Measurements from ENCODE around the gene RAB44. TPM values are rescaled to one million over a fixed set of nuclear protein-coding genes. Genes with fewer than 3 reads are reported as not detected.

The RAB44 gene
- total RNA-seq, 1 experiment from 2014 or later: not detected

DNA sequence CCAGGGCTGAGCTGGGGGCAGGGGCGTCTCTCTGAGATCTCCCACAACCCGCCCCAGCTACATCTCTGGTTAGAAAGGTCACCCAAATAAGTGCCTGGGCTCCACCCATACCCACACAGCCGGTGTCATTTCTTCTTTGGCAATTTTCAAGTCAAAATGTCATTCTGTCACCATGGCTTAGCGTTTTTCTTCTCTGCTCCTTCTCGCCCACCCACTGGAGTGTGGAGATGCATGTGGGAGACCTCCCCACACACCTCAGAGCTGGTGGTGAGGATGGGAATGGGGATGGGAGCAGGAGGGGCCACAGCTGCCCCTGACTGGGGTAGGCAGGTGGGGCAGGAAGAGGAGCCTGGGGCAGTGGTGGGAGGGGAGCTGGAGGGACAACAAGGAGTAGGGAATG, 78.5 kb downstream of the RAB44 start:
- Mint-ChIP-seq H3K4me3 (ENCODE audit: unreplicated experiment) (no peak overlapping the region), H3K27ac (ENCODE audit: unreplicated experiment) (no peak overlapping the region), H3K9me3 (ENCODE audit: unreplicated experiment) (no peaks in the 10 kb centered on the region), H3K36me3 (ENCODE audit: insufficient read depth, unreplicated experiment) (no peaks in the 10 kb centered on the region), H3K4me1 (ENCODE audit: low read depth, unreplicated experiment) (peaks cover 9% of the 10 kb centered on the region), H3K27me3 (ENCODE audit: insufficient read depth, unreplicated experiment) (peaks cover 5% of the 10 kb centered on the region)
- intact Hi-C loops (cut with micrococcal nuclease; ENCODE audit: unreplicated experiment): no loop called here
- H3K4me1 ChIP-seq: peaks cover 9% of the 10 kb centered on the region; the same call in 1 of the 2 replicates
- H3K27me3 ChIP-seq (replicated peaks; ENCODE audit: control insufficient read depth, insufficient read depth, low read length): no peaks in the 10 kb centered on the region
- TF ChIP-seq, protein P1, sequence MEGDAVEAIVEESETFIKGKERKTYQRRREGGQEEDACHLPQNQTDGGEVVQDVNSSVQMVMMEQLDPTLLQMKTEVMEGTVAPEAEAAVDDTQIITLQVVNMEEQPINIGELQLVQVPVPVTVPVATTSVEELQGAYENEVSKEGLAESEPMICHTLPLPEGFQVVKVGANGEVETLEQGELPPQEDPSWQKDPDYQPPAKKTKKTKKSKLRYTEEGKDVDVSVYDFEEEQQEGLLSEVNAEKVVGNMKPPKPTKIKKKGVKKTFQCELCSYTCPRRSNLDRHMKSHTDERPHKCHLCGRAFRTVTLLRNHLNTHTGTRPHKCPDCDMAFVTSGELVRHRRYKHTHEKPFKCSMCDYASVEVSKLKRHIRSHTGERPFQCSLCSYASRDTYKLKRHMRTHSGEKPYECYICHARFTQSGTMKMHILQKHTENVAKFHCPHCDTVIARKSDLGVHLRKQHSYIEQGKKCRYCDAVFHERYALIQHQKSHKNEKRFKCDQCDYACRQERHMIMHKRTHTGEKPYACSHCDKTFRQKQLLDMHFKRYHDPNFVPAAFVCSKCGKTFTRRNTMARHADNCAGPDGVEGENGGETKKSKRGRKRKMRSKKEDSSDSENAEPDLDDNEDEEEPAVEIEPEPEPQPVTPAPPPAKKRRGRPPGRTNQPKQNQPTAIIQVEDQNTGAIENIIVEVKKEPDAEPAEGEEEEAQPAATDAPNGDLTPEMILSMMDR (IDR thresholded peaks at IDR 0.05; ENCODE audit: insufficient read depth in 1 of 2, low read depth in 1 of 2, low read length in 1 of 2, severe bottlenecking in 1 of 2, unreplicated experiment in 1 of 2): no peak
- no peaks in the 10 kb centered on the region for H3K9me3 ChIP-seq
- no TSS peak for BruUV-seq (replicated peaks)
- no peak for DNase-seq
- ChIA-PET CTCF (interaction anchor here (0.6 kb wide), 1 partner anchor 160 kb away, joined by 3 read pairs; no protein-coding TSS in a partner anchor), POLR2A (no interaction called here)
- H3K36me3 ChIP-seq (ENCODE audit: control insufficient read depth, insufficient read depth, low read length): no peaks in the 10 kb centered on the region
- no peak overlapping the region for H3K4me3 ChIP-seq (ENCODE audit: low read depth, low read length)

DNA sequence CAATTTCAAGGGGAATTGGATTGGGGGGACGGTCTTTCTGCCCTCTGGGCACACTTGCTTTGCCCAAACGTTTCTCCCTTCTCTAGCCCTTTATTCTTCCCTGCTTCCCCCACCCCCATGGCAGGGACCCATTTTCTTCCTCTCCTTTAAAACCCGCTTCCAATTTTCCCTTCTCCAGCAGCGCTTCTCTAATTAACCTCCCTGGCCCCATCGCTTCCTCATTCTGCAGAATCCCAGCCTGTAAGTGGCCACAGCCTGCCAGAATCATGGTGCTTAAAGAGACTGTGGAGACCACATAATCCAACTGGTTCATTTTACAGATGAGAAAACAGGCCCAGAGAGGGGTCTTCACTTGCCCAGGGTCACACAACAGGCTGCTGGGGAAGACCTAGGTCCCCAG, 80.2 kb downstream of the RAB44 start:
- Mint-ChIP-seq H3K9me3 (ENCODE audit: unreplicated experiment) (no peaks in the 10 kb centered on the region), H3K27ac (ENCODE audit: unreplicated experiment) (no peak overlapping the region), H3K36me3 (ENCODE audit: insufficient read depth, unreplicated experiment) (no peaks in the 10 kb centered on the region), H3K27me3 (ENCODE audit: insufficient read depth, unreplicated experiment) (peaks cover 5% of the 10 kb centered on the region), H3K4me1 (ENCODE audit: low read depth, unreplicated experiment) (peaks cover 10% of the 10 kb centered on the region), H3K4me3 (ENCODE audit: unreplicated experiment) (no peak overlapping the region)
- H3K9me3 ChIP-seq: no peaks in the 10 kb centered on the region
- BruUV-seq (replicated peaks): no TSS peak
- no peaks in the 10 kb centered on the region for H3K27me3 ChIP-seq (replicated peaks; ENCODE audit: control insufficient read depth, insufficient read depth, low read length)
- POLR2A ChIA-PET: no interaction called here
- intact Hi-C loops (cut with micrococcal nuclease; ENCODE audit: unreplicated experiment): no loop called here
- TF ChIP-seq, protein P1 (IDR thresholded peaks at IDR 0.05; ENCODE audit: insufficient read depth in 1 of 2, low read depth in 1 of 2, low read length in 1 of 2, severe bottlenecking in 1 of 2, unreplicated experiment in 1 of 2): no peak
- H3K36me3 ChIP-seq (ENCODE audit: control insufficient read depth, insufficient read depth, low read length): no peaks in the 10 kb centered on the region
- peaks cover 9% of the 10 kb centered on the region; the same call in 1 of the 2 replicates for H3K4me1 ChIP-seq
- CTCF ChIA-PET: no interaction called here
- no peak for DNase-seq
- H3K4me3 ChIP-seq (ENCODE audit: low read depth, low read length): no peak overlapping the region

- Histone ChIP-seq H3K27me3 (replicated peaks; ENCODE audit: control insufficient read depth, insufficient read depth, low read length) (no peaks in the 10 kb centered on the region), H3K36me3 (ENCODE audit: control insufficient read depth, insufficient read depth, low read length) (no peaks in the 10 kb centered on the region), H3K4me3 (ENCODE audit: low read depth, low read length) (no peak overlapping the region), H3K9me3 (no peaks in the 10 kb centered on the region), H3K4me1 (peaks cover 11% of the 10 kb centered on the region; the same call in 1 of the 2 replicates)
- intact Hi-C loops (cut with micrococcal nuclease; ENCODE audit: unreplicated experiment): no loop called here
- ChIA-PET POLR2A (interaction anchor here (0.6 kb wide), 1 partner anchor 101 kb away, joined by 3 read pairs; no protein-coding TSS in a partner anchor), CTCF (no interaction called here)
- BruUV-seq (replicated peaks): no TSS peak
- H3K36me3 Mint-ChIP-seq (ENCODE audit: insufficient read depth, unreplicated experiment): no peaks in the 10 kb centered on the region
- H3K27ac Mint-ChIP-seq (ENCODE audit: unreplicated experiment): no peak overlapping the region
- H3K9me3 Mint-ChIP-seq (ENCODE audit: unreplicated experiment): no peaks in the 10 kb centered on the region
- DNase-seq: no peak
- no peak overlapping the region for H3K4me3 Mint-ChIP-seq (ENCODE audit: unreplicated experiment)
- H3K27me3 Mint-ChIP-seq (ENCODE audit: insufficient read depth, unreplicated experiment): peaks cover 5% of the 10 kb centered on the region
- H3K4me1 Mint-ChIP-seq (ENCODE audit: low read depth, unreplicated experiment): peaks cover 10% of the 10 kb centered on the region
- TF ChIP-seq, protein P1 (IDR thresholded peaks at IDR 0.05; ENCODE audit: insufficient read depth in 1 of 2, low read depth in 1 of 2, low read length in 1 of 2, severe bottlenecking in 1 of 2, unreplicated experiment in 1 of 2): no peak
Measured at GRCh38 chr6:36779227-36779626, 81.6 kb downstream of the RAB44 start.
